Chondrocyte (in vitro differentiated cells): ENCODE measurements around the gene TSHR. TPM values are rescaled to one million over a fixed set of nuclear protein-coding genes. Genes with fewer than 3 reads are reported as not detected.

ENCODE experiments used
- DNase-seq: peaks from one replicate; pipeline ENCODE4 v3.0.0; 2021; ENCODE audit warnings: mixed read lengths, low spot score
- H3K27ac Mint-ChIP-seq: one replicate; pipeline ENCODE4 v1.8.0; 2021; ENCODE audit warnings: mild to moderate bottlenecking, moderate library complexity, mixed read lengths; ENCODE audit not compliant: unreplicated experiment
- H3K27me3 Mint-ChIP-seq: 2 replicates; pipeline ENCODE4 v1.8.0; 2021; ENCODE audit warnings: low read depth, mixed read lengths
- H3K36me3 Mint-ChIP-seq: 2 replicates; pipeline ENCODE4 v1.8.0; 2021; ENCODE audit warnings: low read depth, mixed read lengths
- H3K4me1 Mint-ChIP-seq: 2 replicates; pipeline ENCODE4 v1.8.0; 2021; ENCODE audit warnings: low read depth, mild to moderate bottlenecking, mixed read lengths
- H3K4me3 Mint-ChIP-seq: one replicate; pipeline ENCODE4 v1.8.0; 2021; ENCODE audit warnings: mild to moderate bottlenecking, moderate library complexity, mixed read lengths; ENCODE audit not compliant: unreplicated experiment
- H3K9me3 Mint-ChIP-seq: 2 replicates; pipeline ENCODE4 v1.8.0; 2021; ENCODE audit warnings: low read depth, mixed read lengths
- total RNA-seq: library from RNA; stranded (reverse); gene quantifications from 3 replicates; pipeline ENCODE4 v1.2.1, GENCODE V29; 2021
- TF ChIP-seq, protein P1 (sequence below): fragments of 200-600 bp; sonication (generic); IDR thresholded peaks from 2 replicates; pipeline ENCODE4 v1.5.0; 2021; ENCODE audit warnings: antibody characterized with exemption, mild to moderate bottlenecking, moderate library complexity

TSHR gene
- total RNA-seq, 1 donor from 2014 or later, result not detected

GRCh38 chr14:81096656-81097055 lies 141.2 kb downstream of the TSHR start:
- no peaks in the 10 kb centered on the region for H3K36me3 Mint-ChIP-seq
- H3K4me3 Mint-ChIP-seq, result no peak overlapping the region
- peaks cover 7% of the 10 kb centered on the region for H3K27me3 Mint-ChIP-seq
- no peaks in the 10 kb centered on the region for H3K4me1 Mint-ChIP-seq
- TF ChIP-seq, protein P1, sequence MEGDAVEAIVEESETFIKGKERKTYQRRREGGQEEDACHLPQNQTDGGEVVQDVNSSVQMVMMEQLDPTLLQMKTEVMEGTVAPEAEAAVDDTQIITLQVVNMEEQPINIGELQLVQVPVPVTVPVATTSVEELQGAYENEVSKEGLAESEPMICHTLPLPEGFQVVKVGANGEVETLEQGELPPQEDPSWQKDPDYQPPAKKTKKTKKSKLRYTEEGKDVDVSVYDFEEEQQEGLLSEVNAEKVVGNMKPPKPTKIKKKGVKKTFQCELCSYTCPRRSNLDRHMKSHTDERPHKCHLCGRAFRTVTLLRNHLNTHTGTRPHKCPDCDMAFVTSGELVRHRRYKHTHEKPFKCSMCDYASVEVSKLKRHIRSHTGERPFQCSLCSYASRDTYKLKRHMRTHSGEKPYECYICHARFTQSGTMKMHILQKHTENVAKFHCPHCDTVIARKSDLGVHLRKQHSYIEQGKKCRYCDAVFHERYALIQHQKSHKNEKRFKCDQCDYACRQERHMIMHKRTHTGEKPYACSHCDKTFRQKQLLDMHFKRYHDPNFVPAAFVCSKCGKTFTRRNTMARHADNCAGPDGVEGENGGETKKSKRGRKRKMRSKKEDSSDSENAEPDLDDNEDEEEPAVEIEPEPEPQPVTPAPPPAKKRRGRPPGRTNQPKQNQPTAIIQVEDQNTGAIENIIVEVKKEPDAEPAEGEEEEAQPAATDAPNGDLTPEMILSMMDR, result no peak
- no peak overlapping the region for H3K27ac Mint-ChIP-seq
- no peaks in the 10 kb centered on the region for H3K9me3 Mint-ChIP-seq
- DNase-seq, result no peak

DNA sequence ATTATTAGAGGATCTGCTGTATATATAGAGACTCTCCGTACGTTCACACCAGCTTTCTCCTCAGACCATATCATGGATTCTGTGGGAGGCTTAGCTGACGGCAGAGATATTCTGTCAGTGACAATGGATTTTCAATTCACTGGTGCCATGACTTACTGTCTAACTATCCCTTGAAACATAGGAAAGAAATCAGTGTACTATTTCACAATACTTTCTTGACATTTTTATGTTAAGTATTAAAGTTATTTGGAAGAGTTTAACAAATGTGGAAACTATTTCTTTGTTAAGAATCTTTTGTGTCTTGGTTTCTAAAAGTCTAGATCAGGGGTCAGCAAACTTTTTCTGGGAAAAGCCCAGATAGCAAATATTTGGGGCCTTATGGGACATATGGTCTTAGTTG lies 146.8 kb downstream of the TSHR start:
- no peaks in the 10 kb centered on the region for H3K4me1 Mint-ChIP-seq
- TF ChIP-seq, protein P1, result no peak
- H3K27ac Mint-ChIP-seq, result no peak overlapping the region
- no peak for DNase-seq
- no peaks in the 10 kb centered on the region for H3K36me3 Mint-ChIP-seq
- no peak overlapping the region for H3K4me3 Mint-ChIP-seq
- peaks cover 3% of the 10 kb centered on the region for H3K9me3 Mint-ChIP-seq
- peaks cover 7% of the 10 kb centered on the region for H3K27me3 Mint-ChIP-seq

DNA sequence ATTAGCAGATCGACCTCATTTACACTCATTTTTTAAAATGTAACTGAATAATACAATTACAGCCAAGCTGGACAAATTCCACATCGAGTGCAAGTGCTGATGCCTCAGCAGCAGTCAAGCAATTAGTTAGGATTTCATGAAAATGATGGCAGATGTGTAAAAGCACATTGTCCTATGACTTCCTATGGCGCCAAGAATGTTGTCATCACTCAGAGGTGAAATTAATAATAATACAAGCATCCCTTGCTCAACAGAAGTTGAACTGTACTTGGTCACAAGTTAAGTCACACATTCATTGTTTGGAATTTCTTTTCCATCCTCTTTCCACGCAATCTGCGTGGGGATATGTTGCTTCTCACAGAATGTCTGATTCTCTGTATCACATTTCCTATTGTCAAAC lies 148.0 kb downstream of the TSHR start:
- Mint-ChIP-seq H3K9me3 (peaks cover 3% of the 10 kb centered on the region), H3K27ac (no peak overlapping the region), H3K4me3 (no peak overlapping the region), H3K36me3 (no peaks in the 10 kb centered on the region), H3K27me3 (peaks cover 4% of the 10 kb centered on the region), H3K4me1 (no peaks in the 10 kb centered on the region)
- TF ChIP-seq, protein P1, result no peak
- DNase-seq, result no peak

GRCh38 chr14:81105378-81105777 lies 150.0 kb downstream of the TSHR start:
- Mint-ChIP-seq H3K4me3 (no peak overlapping the region), H3K36me3 (no peaks in the 10 kb centered on the region), H3K27me3 (no peaks in the 10 kb centered on the region), H3K27ac (no peak overlapping the region), H3K9me3 (peaks cover 3% of the 10 kb centered on the region), H3K4me1 (no peaks in the 10 kb centered on the region)
- TF ChIP-seq, protein P1, result no peak
- no peak for DNase-seq

GRCh38 chr14:81105961-81106360 lies 150.5 kb downstream of the TSHR start:
- peaks cover 3% of the 10 kb centered on the region for H3K9me3 Mint-ChIP-seq
- H3K4me3 Mint-ChIP-seq, result no peak overlapping the region
- H3K27ac Mint-ChIP-seq, result no peak overlapping the region
- H3K4me1 Mint-ChIP-seq, result no peaks in the 10 kb centered on the region
- DNase-seq, result no peak
- H3K27me3 Mint-ChIP-seq, result no peaks in the 10 kb centered on the region
- TF ChIP-seq, protein P1, result no peak
- no peaks in the 10 kb centered on the region for H3K36me3 Mint-ChIP-seq
